Measurements from ENCODE around the gene ACP7.
"Not testable (repeated sequence)": the region's sequence is repeated elsewhere in the genome, so short reads cannot be mapped to it uniquely, and the experiment has no call there.

The ACP7 gene

GRCh38 chr19:39083983-39084731 lies at the start of gene ACP7:
Gene ACP7, plus strand, starts transcription at chr19:39084368. Its CDS starts 902 bp downstream, at chr19:39085270.
- DNase-seq, result peak in 9 of 51 donors; percentile 3 to 42 (median 17)

GRCh38 chr19:39036581-39036980 lies 47.6 kb upstream of the ACP7 start:
- DNase-seq, result no peak

GRCh38 chr19:39037194-39037593 lies 47.0 kb upstream of the ACP7 start:
- no peak for DNase-seq

GRCh38 chr19:39038098-39038497 lies 46.1 kb upstream of the ACP7 start:
- DNase-seq, result peak in 15 of 51 donors; percentile 1 to 32 (median 8)

- no peak for DNase-seq
Measured at GRCh38 chr19:39045506-39045905, 38.7 kb upstream of the ACP7 start.

- DNase-seq, result no peak
Measured at GRCh38 chr19:39046037-39046821, 37.9 kb upstream of the ACP7 start.

- DNase-seq, result no peak
Measured at GRCh38 chr19:39047073-39047472, 37.1 kb upstream of the ACP7 start.

- peak in 48 of 51 donors; percentile 2 to 88 (median 50) for DNase-seq
Measured at GRCh38 chr19:39052243-39052746, 31.9 kb upstream of the ACP7 start.

GRCh38 chr19:39052846-39053245 lies 31.3 kb upstream of the ACP7 start:
- DNase-seq, result peak in 26 of 51 donors; percentile 4 to 66 (median 24)

- peak in 33 of 51 donors; percentile 1 to 66 (median 23) for DNase-seq
Measured at GRCh38 chr19:39053276-39054090, 30.7 kb upstream of the ACP7 start.

GRCh38 chr19:39054091-39054470 lies 30.1 kb upstream of the ACP7 start:
- DNase-seq, result no peak

GRCh38 chr19:39057615-39058014 lies 26.6 kb upstream of the ACP7 start:
- DNase-seq, result no peak

GRCh38 chr19:39059302-39059701 lies 24.9 kb upstream of the ACP7 start:
- DNase-seq, result no peak

- DNase-seq, result no peak
Measured at GRCh38 chr19:39060171-39060570, 24.0 kb upstream of the ACP7 start.

GRCh38 chr19:39064405-39064804 lies 19.8 kb upstream of the ACP7 start:
- DNase-seq, result peak in 1 of 51 donors; percentile 17

- no peak for DNase-seq
Measured at GRCh38 chr19:39065928-39066327, 18.2 kb upstream of the ACP7 start.

GRCh38 chr19:39067104-39067503 lies 17.1 kb upstream of the ACP7 start:
- DNase-seq, result no peak

- DNase-seq, result not testable (repeated sequence)
Measured at GRCh38 chr19:39068259-39068658, 15.9 kb upstream of the ACP7 start.

GRCh38 chr19:39070888-39071287 lies 13.3 kb upstream of the ACP7 start:
- DNase-seq, result no peak

GRCh38 chr19:39074205-39074692 lies 9.9 kb upstream of the ACP7 start:
- no peak for DNase-seq

- DNase-seq, result no peak
Measured at GRCh38 chr19:39074942-39075341, 9.2 kb upstream of the ACP7 start.
